K562 (cell line): ENCODE results near the gene PDCD6IP. TPM values are rescaled to one million over a fixed set of nuclear protein-coding genes. Genes with fewer than 3 reads are reported as not detected.
A peak's percentile ranks its signal among the peaks of the same experiment; 100 is the strongest.

Source experiments
- CBFB ChIP-seq: sonication (generic); formaldehyde crosslinking; IDR thresholded peaks from 2 replicates; pipeline ENCODE4 v1.4.0; 2020; ENCODE audit warnings: mild to moderate bottlenecking, missing genetic modification reagents
- CHD4 ChIP-seq: fragments of 200-600 bp; sonication (generic); IDR thresholded peaks from 3 replicates; pipeline ENCODE4 v1.6.1; 2012; ENCODE audit warnings: low read depth, mild to moderate bottlenecking, mixed read lengths, low read length, inconsistent platforms; ENCODE audit not compliant: insufficient read depth, insufficient replicate concordance, poor library complexity, severe bottlenecking
- EGR1 ChIP-seq: fragments of 450-650 bp; conservative IDR thresholded peaks from 2 replicates; pipeline ENCODE4 v1.6.1; 2017; ENCODE audit warnings: mild to moderate bottlenecking
- ELF2 ChIP-seq: fragments of 250-450 bp; sonication (Bioruptor Pico); IDR thresholded peaks from 2 replicates; pipeline ENCODE4 v1.5.0; 2021; ENCODE audit warnings: mild to moderate bottlenecking
- ELK3 ChIP-seq: fragments of 450-650 bp; formaldehyde crosslinking; IDR thresholded peaks from 2 replicates; pipeline ENCODE4 v1.4.0; 2020; ENCODE audit warnings: mild to moderate bottlenecking
- FOXJ2 ChIP-seq: fragments of 200-800 bp; sonication (Bioruptor generic); IDR thresholded peaks from 2 replicates; pipeline ENCODE4 v1.6.1; 2016; ENCODE audit warnings: missing genetic modification characterization, missing compliant biosample characterization
- FUS ChIP-seq: fragments of 200-400 bp; formaldehyde crosslinking; optimal IDR thresholded peaks from 2 replicates; pipeline ENCODE3; 2017; ENCODE audit warnings: low read depth, low read length
- MEIS2 ChIP-seq: fragments of 450-650 bp; IDR thresholded peaks from 2 replicates; pipeline ENCODE4 v1.6.1; 2014; ENCODE audit warnings: mild to moderate bottlenecking; ENCODE audit not compliant: partially characterized antibody
- MGA ChIP-seq: fragments of 450-650 bp; IDR thresholded peaks from 2 replicates; pipeline ENCODE4 v1.6.1; 2016; ENCODE audit warnings: mild to moderate bottlenecking, moderate library complexity
- RBFOX2 ChIP-seq: fragments of 200-400 bp; formaldehyde crosslinking; IDR thresholded peaks from 2 replicates; pipeline ENCODE4 v1.6.1; 2017; ENCODE audit warnings: low read depth, mild to moderate bottlenecking, low read length, moderate library complexity
- TCF15 ChIP-seq: fragments of 250-450 bp; sonication (Bioruptor Pico); IDR thresholded peaks from 2 replicates; pipeline ENCODE4 v1.8.0; 2022; ENCODE audit warnings: moderate library complexity, mild to moderate bottlenecking, inconsistent platforms
- TEAD1 ChIP-seq, 2 experiments: fragments of 450-650 bp in 1 of 2; sonication (generic) in 1 of 2; formaldehyde crosslinking; IDR thresholded peaks; 2 replicates each; pipeline versions ENCODE4 v1.4.0 to v1.8.0; 2020 to 2022; ENCODE audit warnings: mild to moderate bottlenecking in 2 of 2, missing genetic modification reagents in 1 of 2
- ZNF395 ChIP-seq: fragments of 200-800 bp; sonication (Bioruptor generic); IDR thresholded peaks from 2 replicates; pipeline ENCODE4 v1.6.1; 2017; ENCODE audit warnings: missing genetic modification characterization, missing compliant biosample characterization
- ZNF717 ChIP-seq: fragments of 250-450 bp; sonication (Bioruptor Pico); IDR thresholded peaks from 2 replicates; pipeline ENCODE4 v1.5.0; 2021
- polyA plus RNA-seq, 8 experiments: library from polyadenylated mRNA; depleted of rRNA in 4 of 8; stranded (reverse) in 5 of 8; unstranded in 3 of 8; fragments of >200 nt; fragmentation: Nextera tagmentation in 2 of 8; fragmentation: Illumina TruSeq in 1 of 8; extraction: Ambion mirVana in 2 of 8; extraction: Trizol in 1 of 8; gene quantifications; 2 replicates each; pipeline versions ENCODE4 v1.2.1 to v1.2.3, GENCODE V29; 2011 to 2014; ENCODE audit warnings: inconsistent platforms in 1 of 8, missing spikeins in 1 of 8
- total RNA-seq, 7 experiments: library from RNA; depleted of rRNA in 6 of 7; stranded (reverse); fragments of >200 nt in 6 of 7; fragmentation: Illumina TruSeq in 2 of 7; extraction: Trizol in 2 of 7; gene quantifications; 2 replicates each; pipeline versions ENCODE4 v1.2.1 to v1.2.3, GENCODE V29; 2011 to 2021; ENCODE audit warnings: low replicate concordance in 1 of 7

The PDCD6IP gene
- total and polyA plus RNA-seq, 9 of the 15 experiments (the other 6 are each of a cell fraction or from before 2014, with no cell fraction given), result 40.2 to 302 (median 122) TPM

- TF ChIP-seq FUS, result no peak
- TF ChIP-seq ELK3, result no peak
- TF ChIP-seq CHD4, result no peak
- no peak for TF ChIP-seq ZNF717 (CRISPR knock-in tag)
- no peak for TF ChIP-seq FOXJ2 (tag)
- TF ChIP-seq TCF15 (CRISPR knock-in tag), result 0 out of 2 replicates have a peak, but pooled peaks have one; percentile 47
- 0 out of 2 replicates have a peak, but pooled peaks have one; percentile 20 for TF ChIP-seq CBFB (CRISPR knock-in tag)
- no peak for TF ChIP-seq EGR1
- TF ChIP-seq RBFOX2, result no peak
- no peak for TF ChIP-seq ZNF395 (CRISPR knock-in tag)
- no peak for TF ChIP-seq ELF2 (CRISPR knock-in tag)
- no peak for TF ChIP-seq TEAD1 (CRISPR knock-in tag; IDR thresholded peaks at IDR 0.05)
- no peak for TF ChIP-seq MEIS2
- TF ChIP-seq MGA, result no peak
Measured at GRCh38 chr3:33900440-33900808, 102.0 kb downstream of the PDCD6IP start (continued).
